Measurements from ENCODE around the gene ANO2.

- TF ChIP-seq CTCF (conservative IDR thresholded peaks at IDR 0.05; ENCODE audit: low read depth, low read length) (no peak), EZH2 (IDR thresholded peaks at IDR 0.05; ENCODE audit: low read length, unreplicated experiment) (no peak), EZH2phosphoT487 (IDR thresholded peaks at IDR 0.05; ENCODE audit: borderline replicate concordance, low read length) (no peak)
These were observed 56.2 kb downstream of the ANO2 start for GRCh38 chr12:5888816-5889315.
